CD4-positive, alpha-beta T cell (primary cell): ENCODE results near the gene CWC22. TPM values are rescaled to one million over a fixed set of nuclear protein-coding genes. Genes with fewer than 3 reads are reported as not detected.

Experiments used
- ATAC-seq: fragments of 200-7000 bp; cut with Tn5 transposase; one replicate; pipeline ENCODE4 v1.10.0; 2022; ENCODE audit warnings: mild to moderate bottlenecking; ENCODE audit not compliant: poor library complexity
- CTCF ChIA-PET: fragments of 350-600 bp; sonication (Branson Sonifier 250); formaldehyde crosslinking; loops from one replicate; lab custom pipeline; 2021; ENCODE audit warnings: antibody characterized with exemption, inconsistent platforms; lab: Charles Lee
- POLR2A ChIA-PET: fragments of 350-600 bp; sonication (Branson Sonifier 250); formaldehyde crosslinking; loops from one replicate; lab custom pipeline; 2021; ENCODE audit warnings: antibody characterized with exemption, inconsistent platforms; lab: Charles Lee
- DNase-seq, 14 experiments: peaks; one replicate each; pipeline ENCODE4 v3.0.0-alpha.2; 2013 to 2020; ENCODE audit warnings: mixed read lengths in 2 of 14
- H3K27ac ChIP-seq, 2 donors: one replicate each; pipeline versions ENCODE4 v1.5.1 to v1.7.0; 2013; ENCODE audit warnings: low read length in 2 of 2, low read depth in 1 of 2, mild to moderate bottlenecking in 1 of 2
- H3K27me3 ChIP-seq, 2 experiments: 1 replicate in 1 of 2; 2 replicates in 1 of 2; pipeline versions ENCODE4 v1.6.1 to v1.7.0; 2013; ENCODE audit warnings: low read length in 2 of 2, control low read depth in 1 of 2, mild to moderate bottlenecking in 1 of 2, moderate library complexity in 1 of 2; ENCODE audit not compliant: insufficient read depth in 2 of 2, control insufficient read depth in 1 of 2
- H3K36me3 ChIP-seq: one replicate; pipeline ENCODE4 v1.6.1; 2013; ENCODE audit warnings: low read length, control low read depth; ENCODE audit not compliant: insufficient read depth
- H3K4me1 ChIP-seq: one replicate; pipeline ENCODE4 v1.6.1; 2013; ENCODE audit warnings: low read length, control low read depth; ENCODE audit not compliant: insufficient read depth
- H3K4me3 ChIP-seq: one replicate; pipeline ENCODE4 v1.5.1; 2013; ENCODE audit warnings: mild to moderate bottlenecking, low read length, moderate library complexity
- H3K9me3 ChIP-seq, 2 experiments: 1 replicate in 1 of 2; 2 replicates in 1 of 2; pipeline versions ENCODE4 v1.6.1 to v1.7.0; 2013; ENCODE audit warnings: low read length in 2 of 2, mild to moderate bottlenecking in 2 of 2, control low read depth in 1 of 2, moderate library complexity in 1 of 2; ENCODE audit not compliant: control insufficient read depth in 1 of 2, insufficient read depth in 1 of 2
- H3K27ac Mint-ChIP-seq: one replicate; pipeline ENCODE4 v1.8.0; 2020; ENCODE audit warnings: mixed read lengths
- H3K27me3 Mint-ChIP-seq: one replicate; pipeline ENCODE4 v1.8.0; 2021; ENCODE audit warnings: mixed read lengths
- H3K36me3 Mint-ChIP-seq: one replicate; pipeline ENCODE4 v1.8.0; 2021; ENCODE audit warnings: low read depth, mixed read lengths
- H3K4me1 Mint-ChIP-seq: one replicate; pipeline ENCODE4 v1.8.0; 2021; ENCODE audit warnings: low read depth, mixed read lengths
- H3K4me3 Mint-ChIP-seq: one replicate; pipeline ENCODE4 v1.8.0; 2020; ENCODE audit warnings: mild to moderate bottlenecking, mixed read lengths
- H3K9me3 Mint-ChIP-seq: one replicate; pipeline ENCODE4 v1.8.0; 2020; ENCODE audit warnings: mixed read lengths
- intact Hi-C, 2 experiments: fragments of 100-400 bp; cut with DNase I in 1 of 2; cut with micrococcal nuclease in 1 of 2; formaldehyde crosslinking; loops; one replicate each; pipeline versions ENCODE4 v1.15.1 to v1.9.0; 2023 to 2025; cut with DNase I, micrococcal nuclease
- total RNA-seq, 174 experiments: library from RNA in 2 of 174; stranded (reverse) in 2 of 174; gene quantifications; one replicate each; pipeline ENCODE4 v1.2.3 and lab custom pipeline; 2021 to 2026
- TF ChIP-seq, protein P1 (sequence below): fragments of 200-600 bp; IDR thresholded peaks from one replicate; pipeline ENCODE4 v1.8.0; 2022; ENCODE audit warnings: antibody characterized with exemption, mild to moderate bottlenecking

The CWC22 gene
- total RNA-seq, 2 experiments from 2014 or later, result 11.8 to 12.0 TPM

DNA sequence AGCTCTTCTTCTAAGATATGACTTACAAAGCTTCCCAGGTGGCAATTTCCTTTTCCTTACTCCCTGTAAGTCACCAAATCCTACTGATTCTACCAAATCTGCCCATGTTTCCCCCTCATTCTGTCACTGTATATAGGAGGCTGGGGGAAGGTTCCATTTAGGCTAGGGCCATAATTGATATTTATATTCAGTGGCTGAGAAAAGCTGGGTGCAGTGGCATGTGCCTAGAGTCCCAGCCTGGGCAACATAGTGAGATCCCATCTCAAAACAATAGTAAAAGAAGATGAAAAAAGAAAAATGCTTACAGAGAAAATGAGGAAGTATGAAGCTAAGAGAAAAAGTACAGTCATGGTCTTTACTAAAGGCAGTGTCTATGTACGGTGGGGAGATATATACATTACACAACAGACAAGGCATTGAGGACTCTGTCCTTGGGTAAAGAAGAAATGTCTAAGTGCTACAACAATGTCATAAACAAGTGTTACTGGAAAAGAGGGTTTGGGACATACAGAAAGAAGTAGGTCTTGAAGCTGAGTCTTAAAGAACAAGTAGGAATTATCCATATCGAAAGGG is 4.8 kb downstream of the CWC22 start:
- ATAC-seq, result no peak
- no peaks in the 10 kb centered on the region for H3K27me3 ChIP-seq
- H3K4me3 ChIP-seq, result no peak overlapping the region
- peak overlapping the region; percentile 12 for H3K27ac Mint-ChIP-seq
- H3K4me1 Mint-ChIP-seq, result peaks cover 72% of the 10 kb centered on the region
- intact Hi-C loops, result no loop called here
- no peak overlapping the region for H3K4me3 Mint-ChIP-seq
- H3K27ac ChIP-seq, result no peak overlapping the region
- no peaks in the 10 kb centered on the region for H3K9me3 Mint-ChIP-seq
- H3K27me3 Mint-ChIP-seq, result no peaks in the 10 kb centered on the region
- peaks cover 14% of the 10 kb centered on the region for H3K36me3 ChIP-seq
- DNase-seq, result no peak
- ChIA-PET CTCF (no interaction called here), POLR2A (no interaction called here)
- H3K36me3 Mint-ChIP-seq, result peaks cover 38% of the 10 kb centered on the region
- TF ChIP-seq, protein P1, sequence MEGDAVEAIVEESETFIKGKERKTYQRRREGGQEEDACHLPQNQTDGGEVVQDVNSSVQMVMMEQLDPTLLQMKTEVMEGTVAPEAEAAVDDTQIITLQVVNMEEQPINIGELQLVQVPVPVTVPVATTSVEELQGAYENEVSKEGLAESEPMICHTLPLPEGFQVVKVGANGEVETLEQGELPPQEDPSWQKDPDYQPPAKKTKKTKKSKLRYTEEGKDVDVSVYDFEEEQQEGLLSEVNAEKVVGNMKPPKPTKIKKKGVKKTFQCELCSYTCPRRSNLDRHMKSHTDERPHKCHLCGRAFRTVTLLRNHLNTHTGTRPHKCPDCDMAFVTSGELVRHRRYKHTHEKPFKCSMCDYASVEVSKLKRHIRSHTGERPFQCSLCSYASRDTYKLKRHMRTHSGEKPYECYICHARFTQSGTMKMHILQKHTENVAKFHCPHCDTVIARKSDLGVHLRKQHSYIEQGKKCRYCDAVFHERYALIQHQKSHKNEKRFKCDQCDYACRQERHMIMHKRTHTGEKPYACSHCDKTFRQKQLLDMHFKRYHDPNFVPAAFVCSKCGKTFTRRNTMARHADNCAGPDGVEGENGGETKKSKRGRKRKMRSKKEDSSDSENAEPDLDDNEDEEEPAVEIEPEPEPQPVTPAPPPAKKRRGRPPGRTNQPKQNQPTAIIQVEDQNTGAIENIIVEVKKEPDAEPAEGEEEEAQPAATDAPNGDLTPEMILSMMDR, result no peak
- peaks cover 15% of the 10 kb centered on the region for H3K4me1 ChIP-seq
- H3K9me3 ChIP-seq, result no peaks in the 10 kb centered on the region

DNA sequence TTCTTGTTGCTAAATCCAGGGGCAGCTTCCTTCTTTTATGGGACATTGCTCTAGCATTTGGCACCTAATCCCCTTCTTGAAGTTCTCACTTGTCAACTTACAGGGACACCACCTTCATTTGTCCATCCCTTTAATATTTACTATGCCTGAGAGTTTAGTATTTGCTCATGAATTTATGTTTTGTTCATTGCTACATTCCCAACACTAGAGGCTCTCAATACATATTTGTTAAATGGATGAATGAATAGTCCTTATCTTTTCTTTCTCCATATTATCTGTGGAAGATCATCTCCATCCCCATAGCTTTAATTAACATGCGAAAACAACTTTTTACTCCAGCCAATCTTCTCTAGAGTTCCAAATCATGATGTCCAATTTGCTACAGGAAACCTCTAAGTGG is 5.4 kb downstream of the CWC22 start:
- Histone ChIP-seq H3K4me1 (peaks cover 15% of the 10 kb centered on the region), H3K36me3 (peaks cover 14% of the 10 kb centered on the region), H3K4me3 (no peak overlapping the region), H3K27me3 (no peaks in the 10 kb centered on the region), H3K9me3 (no peaks in the 10 kb centered on the region), H3K27ac (no peak overlapping the region)
- ChIA-PET CTCF (no interaction called here), POLR2A (no interaction called here)
- no peak overlapping the region for H3K4me3 Mint-ChIP-seq
- TF ChIP-seq, protein P1, result no peak
- H3K9me3 Mint-ChIP-seq, result no peaks in the 10 kb centered on the region
- no peak overlapping the region for H3K27ac Mint-ChIP-seq
- peaks cover 68% of the 10 kb centered on the region for H3K4me1 Mint-ChIP-seq
- H3K36me3 Mint-ChIP-seq, result peaks cover 32% of the 10 kb centered on the region
- ATAC-seq, result no peak
- no peaks in the 10 kb centered on the region for H3K27me3 Mint-ChIP-seq
- intact Hi-C loops, result no loop called here
- no peak for DNase-seq

DNA sequence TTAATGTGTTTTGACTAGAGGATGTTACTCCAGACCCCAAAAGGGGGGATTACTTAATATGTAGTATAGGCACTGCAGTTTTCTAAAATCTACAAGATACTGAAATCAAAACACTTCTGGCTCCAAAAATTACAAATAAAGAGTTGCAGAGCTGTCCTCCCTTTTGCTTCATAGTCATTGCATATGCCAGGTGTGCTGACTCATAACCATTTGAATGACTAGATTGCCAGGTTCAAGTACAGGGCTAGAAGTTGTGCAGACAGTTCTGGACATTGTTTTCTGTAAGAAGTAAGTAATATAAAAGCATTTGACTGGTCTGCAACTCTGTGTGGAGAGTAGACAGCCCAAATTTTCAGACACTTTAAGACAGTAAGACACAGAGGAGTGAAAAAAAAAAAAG is 6.7 kb downstream of the CWC22 start:
- H3K4me1 Mint-ChIP-seq, result peaks cover 70% of the 10 kb centered on the region
- no peaks in the 10 kb centered on the region for H3K9me3 Mint-ChIP-seq
- peaks cover 14% of the 10 kb centered on the region for H3K36me3 ChIP-seq
- H3K36me3 Mint-ChIP-seq, result peaks cover 27% of the 10 kb centered on the region
- H3K4me3 Mint-ChIP-seq, result no peak overlapping the region
- no peak overlapping the region for H3K4me3 ChIP-seq
- no peaks in the 10 kb centered on the region for H3K9me3 ChIP-seq
- no peak for ATAC-seq
- no peaks in the 10 kb centered on the region for H3K27me3 Mint-ChIP-seq
- no peak overlapping the region for H3K27ac Mint-ChIP-seq
- TF ChIP-seq, protein P1, result no peak
- no peak overlapping the region for H3K27ac ChIP-seq
- H3K4me1 ChIP-seq, result peaks cover 4% of the 10 kb centered on the region
- no peak for DNase-seq
- ChIA-PET POLR2A (no interaction called here), CTCF (interaction anchor here (1.1 kb wide), 1 partner anchor 30 kb away, joined by 5 read pairs; no protein-coding TSS in a partner anchor)
- intact Hi-C loops, result no loop called here
- no peaks in the 10 kb centered on the region for H3K27me3 ChIP-seq
